MM.1S (cell line): ENCODE results near the gene CHST15.

Experiments
- EZH2 ChIP-seq: fragments of 300-600 bp; sonication (generic); optimal IDR thresholded peaks from 2 replicates; pipeline ENCODE3; 2017; ENCODE audit warnings: low read depth, mild to moderate bottlenecking, antibody characterized with exemption, low read length, mixed read lengths
- EZH2phosphoT487 ChIP-seq: fragments of 300-600 bp; sonication (generic); IDR thresholded peaks from 2 replicates; pipeline ENCODE4 v1.6.1; 2018; ENCODE audit warnings: antibody characterized with exemption, low read length
- TF ChIP-seq, protein P1 (sequence below): fragments of 300-600 bp; sonication (generic); IDR thresholded peaks from 2 replicates; pipeline ENCODE4 v1.5.1; 2016; ENCODE audit warnings: antibody characterized with exemption, low read length, mixed read lengths

DNA sequence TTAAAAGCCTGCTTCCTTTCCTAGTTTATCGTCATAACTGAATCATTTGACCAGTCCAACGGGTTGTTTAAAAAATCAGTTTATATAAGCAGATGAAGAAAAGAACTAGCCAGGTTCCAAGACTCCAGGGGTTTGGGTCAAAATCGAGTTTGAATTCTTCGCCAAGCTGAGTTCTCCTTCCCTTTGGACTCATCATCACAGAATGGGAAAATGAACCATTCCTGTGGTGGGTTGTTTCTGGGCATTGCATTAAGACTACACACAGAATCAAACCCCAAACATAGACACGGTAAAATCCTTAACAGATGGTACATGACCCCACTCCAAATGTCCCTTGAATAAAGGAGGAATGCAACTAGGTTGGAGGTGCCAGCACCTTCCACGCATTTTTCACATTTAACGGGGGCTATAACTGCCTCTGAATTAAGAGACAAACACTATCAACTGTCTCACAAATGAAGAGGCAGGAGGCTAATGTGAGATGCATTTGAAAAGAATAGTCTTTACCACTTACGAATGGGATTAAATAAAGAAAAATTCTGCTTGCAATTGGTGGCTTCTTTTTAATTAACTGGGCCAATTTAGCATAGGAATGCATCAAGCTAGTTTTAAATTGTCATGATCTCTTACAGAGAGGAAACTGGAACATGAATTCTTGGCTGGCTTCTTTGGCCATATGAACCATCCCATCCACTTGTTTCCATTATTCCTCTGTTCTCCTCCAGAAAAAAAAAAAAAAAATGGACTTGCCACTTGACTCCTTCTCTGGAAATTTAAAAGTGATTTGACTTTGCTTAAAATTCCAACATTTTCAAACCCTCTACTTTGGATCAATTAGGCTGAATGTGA is 61.1 kb downstream of the CHST15 start:
- TF ChIP-seq, protein P1, sequence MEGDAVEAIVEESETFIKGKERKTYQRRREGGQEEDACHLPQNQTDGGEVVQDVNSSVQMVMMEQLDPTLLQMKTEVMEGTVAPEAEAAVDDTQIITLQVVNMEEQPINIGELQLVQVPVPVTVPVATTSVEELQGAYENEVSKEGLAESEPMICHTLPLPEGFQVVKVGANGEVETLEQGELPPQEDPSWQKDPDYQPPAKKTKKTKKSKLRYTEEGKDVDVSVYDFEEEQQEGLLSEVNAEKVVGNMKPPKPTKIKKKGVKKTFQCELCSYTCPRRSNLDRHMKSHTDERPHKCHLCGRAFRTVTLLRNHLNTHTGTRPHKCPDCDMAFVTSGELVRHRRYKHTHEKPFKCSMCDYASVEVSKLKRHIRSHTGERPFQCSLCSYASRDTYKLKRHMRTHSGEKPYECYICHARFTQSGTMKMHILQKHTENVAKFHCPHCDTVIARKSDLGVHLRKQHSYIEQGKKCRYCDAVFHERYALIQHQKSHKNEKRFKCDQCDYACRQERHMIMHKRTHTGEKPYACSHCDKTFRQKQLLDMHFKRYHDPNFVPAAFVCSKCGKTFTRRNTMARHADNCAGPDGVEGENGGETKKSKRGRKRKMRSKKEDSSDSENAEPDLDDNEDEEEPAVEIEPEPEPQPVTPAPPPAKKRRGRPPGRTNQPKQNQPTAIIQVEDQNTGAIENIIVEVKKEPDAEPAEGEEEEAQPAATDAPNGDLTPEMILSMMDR = no peak
- TF ChIP-seq EZH2 = no peak
- TF ChIP-seq EZH2phosphoT487 = no peak
